ENCODE data around the gene GRIA2. TPM values are rescaled to one million over a fixed set of nuclear protein-coding genes. Genes with fewer than 3 reads are reported as not detected.

Gene GRIA2
- polyA plus RNA-seq, 1 of the 3 experiments (the other 2 are of a cell fraction) = 0.16 TPM

DNA sequence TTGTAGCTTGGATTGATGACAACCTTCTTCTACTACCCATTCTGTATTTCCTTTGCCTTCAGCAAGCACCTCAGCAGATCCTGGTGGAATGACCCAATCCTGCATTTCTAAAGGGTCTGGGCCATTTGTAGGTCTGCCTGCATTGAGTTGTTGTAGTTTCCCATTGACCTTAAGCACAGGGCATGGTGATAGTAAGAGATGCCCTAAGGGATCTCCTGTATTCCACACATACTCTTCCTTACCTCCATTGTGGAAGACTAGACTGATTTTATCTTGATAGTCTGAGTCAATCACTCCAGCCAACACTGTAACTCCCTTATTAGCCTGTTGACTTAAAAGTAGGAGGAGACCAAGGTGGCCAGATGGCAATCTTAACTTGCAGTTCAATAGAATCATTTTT is 184.5 kb downstream of the GRIA2 start:
- no peaks in the 10 kb centered on the region for H3K36me3 ChIP-seq (replicated peaks in 1 of 2; ENCODE audit: control insufficient read depth in 1 of 2, insufficient read depth in 2 of 2, low read length in 1 of 2)
- no peaks in the 10 kb centered on the region for H3K4me1 ChIP-seq (ENCODE audit: control insufficient read depth in 1 of 2, insufficient read depth in 2 of 2, low read depth in 1 of 2, low read length in 1 of 2)
- no peaks in the 10 kb centered on the region for H3F3A ChIP-seq (replicated peaks; ENCODE audit: insufficient read depth)
- no peak for DNase-seq
- H3K27ac ChIP-seq (ENCODE audit: low read depth in 2 of 2, low read length in 1 of 2) = no peak overlapping the region
- CTCF ChIA-PET = no interaction called here
- H3K27me3 ChIP-seq (ENCODE audit: insufficient read depth) = no peaks in the 10 kb centered on the region
- H3K9ac ChIP-seq = no peak overlapping the region
- TF ChIP-seq CHD2 (IDR thresholded peaks at IDR 0.05; ENCODE audit: low read length, partially characterized antibody) (no peak), TAF1 (IDR thresholded peaks at IDR 0.05; ENCODE audit: borderline replicate concordance, low read depth, low read length) (no peak), RXRA (IDR thresholded peaks at IDR 0.05; ENCODE audit: borderline replicate concordance, low read depth) (no peak), FOXM1 (IDR thresholded peaks at IDR 0.05; ENCODE audit: low read depth) (no peak), SMC3 (IDR thresholded peaks at IDR 0.05; ENCODE audit: low read depth, low read length) (no peak), NFIC (IDR thresholded peaks at IDR 0.05; ENCODE audit: borderline replicate concordance) (no peak), NRF1 (IDR thresholded peaks at IDR 0.05; ENCODE audit: low read depth, low read length) (no peak), YY1 (IDR thresholded peaks at IDR 0.05; ENCODE audit: low read depth) (no peak), RFX5 (IDR thresholded peaks at IDR 0.05; ENCODE audit: low read length) (no peak), TCF12 (IDR thresholded peaks at IDR 0.05) (no peak)
- TF ChIP-seq, protein P1, sequence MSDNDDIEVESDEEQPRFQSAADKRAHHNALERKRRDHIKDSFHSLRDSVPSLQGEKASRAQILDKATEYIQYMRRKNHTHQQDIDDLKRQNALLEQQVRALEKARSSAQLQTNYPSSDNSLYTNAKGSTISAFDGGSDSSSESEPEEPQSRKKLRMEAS (IDR thresholded peaks at IDR 0.05; ENCODE audit: low read depth) = no peak
- TF ChIP-seq, protein P2, sequence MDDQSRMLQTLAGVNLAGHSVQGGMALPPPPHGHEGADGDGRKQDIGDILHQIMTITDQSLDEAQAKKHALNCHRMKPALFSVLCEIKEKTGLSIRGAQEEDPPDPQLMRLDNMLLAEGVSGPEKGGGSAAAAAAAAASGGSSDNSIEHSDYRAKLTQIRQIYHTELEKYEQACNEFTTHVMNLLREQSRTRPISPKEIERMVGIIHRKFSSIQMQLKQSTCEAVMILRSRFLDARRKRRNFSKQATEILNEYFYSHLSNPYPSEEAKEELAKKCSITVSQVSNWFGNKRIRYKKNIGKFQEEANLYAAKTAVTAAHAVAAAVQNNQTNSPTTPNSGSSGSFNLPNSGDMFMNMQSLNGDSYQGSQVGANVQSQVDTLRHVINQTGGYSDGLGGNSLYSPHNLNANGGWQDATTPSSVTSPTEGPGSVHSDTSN (IDR thresholded peaks at IDR 0.05) = no peak
- TF ChIP-seq, protein P3, sequence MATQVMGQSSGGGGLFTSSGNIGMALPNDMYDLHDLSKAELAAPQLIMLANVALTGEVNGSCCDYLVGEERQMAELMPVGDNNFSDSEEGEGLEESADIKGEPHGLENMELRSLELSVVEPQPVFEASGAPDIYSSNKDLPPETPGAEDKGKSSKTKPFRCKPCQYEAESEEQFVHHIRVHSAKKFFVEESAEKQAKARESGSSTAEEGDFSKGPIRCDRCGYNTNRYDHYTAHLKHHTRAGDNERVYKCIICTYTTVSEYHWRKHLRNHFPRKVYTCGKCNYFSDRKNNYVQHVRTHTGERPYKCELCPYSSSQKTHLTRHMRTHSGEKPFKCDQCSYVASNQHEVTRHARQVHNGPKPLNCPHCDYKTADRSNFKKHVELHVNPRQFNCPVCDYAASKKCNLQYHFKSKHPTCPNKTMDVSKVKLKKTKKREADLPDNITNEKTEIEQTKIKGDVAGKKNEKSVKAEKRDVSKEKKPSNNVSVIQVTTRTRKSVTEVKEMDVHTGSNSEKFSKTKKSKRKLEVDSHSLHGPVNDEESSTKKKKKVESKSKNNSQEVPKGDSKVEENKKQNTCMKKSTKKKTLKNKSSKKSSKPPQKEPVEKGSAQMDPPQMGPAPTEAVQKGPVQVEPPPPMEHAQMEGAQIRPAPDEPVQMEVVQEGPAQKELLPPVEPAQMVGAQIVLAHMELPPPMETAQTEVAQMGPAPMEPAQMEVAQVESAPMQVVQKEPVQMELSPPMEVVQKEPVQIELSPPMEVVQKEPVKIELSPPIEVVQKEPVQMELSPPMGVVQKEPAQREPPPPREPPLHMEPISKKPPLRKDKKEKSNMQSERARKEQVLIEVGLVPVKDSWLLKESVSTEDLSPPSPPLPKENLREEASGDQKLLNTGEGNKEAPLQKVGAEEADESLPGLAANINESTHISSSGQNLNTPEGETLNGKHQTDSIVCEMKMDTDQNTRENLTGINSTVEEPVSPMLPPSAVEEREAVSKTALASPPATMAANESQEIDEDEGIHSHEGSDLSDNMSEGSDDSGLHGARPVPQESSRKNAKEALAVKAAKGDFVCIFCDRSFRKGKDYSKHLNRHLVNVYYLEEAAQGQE (IDR thresholded peaks at IDR 0.05; ENCODE audit: low read depth, low read length) = no peak
- no peaks in the 10 kb centered on the region for H4K20me1 ChIP-seq (ENCODE audit: insufficient read depth)
- H3K4me3 ChIP-seq (ENCODE audit: low read depth in 2 of 2, low read length in 1 of 2) = no peak overlapping the region
- no peak overlapping the region for H2AFZ ChIP-seq (ENCODE audit: low read depth)
- H3K9me2 ChIP-seq = no peaks in the 10 kb centered on the region
- POLR2A ChIA-PET = no interaction called here
- no peaks in the 10 kb centered on the region for H3K9me3 ChIP-seq
- H3K4me2 ChIP-seq = no peak overlapping the region
- H3K79me2 ChIP-seq (ENCODE audit: insufficient read depth) = no peaks in the 10 kb centered on the region

Small RNAs within 50 kb of the gene (small RNA-seq; reads per million reads assigned to genes)
- 0 to 0.52 (median 0) reads per million in 7 experiments for gene RNU6-582P

Other genes with a start within 250 kb of the GRIA2 start
- gene PDGFC, start 248.9 kb upstream of the GRIA2 start, polyA plus RNA-seq (2012; rRNA removed) = 29.8 and 36.2 TPM in 2 replicates
- 7.6 and 11.5 TPM in 2 replicates for gene GLRB, start 144.6 kb upstream of the GRIA2 start, polyA plus RNA-seq (2012; rRNA removed)